BJ (cell line): Measurements from ENCODE around the gene KCNK2. TPM values are rescaled to one million over a fixed set of nuclear protein-coding genes. Genes with fewer than 3 reads are reported as not detected.

Experiments
- CTCF ChIA-PET: fragments of 350-600 bp; formaldehyde crosslinking; extraction: SDS; loops from one replicate; lab custom pipeline; 2021; ENCODE audit warnings: antibody characterized with exemption, inconsistent platforms; lab: Yijun Ruan, JAX
- POLR2A ChIA-PET: fragments of 300-600 bp; sonication (Branson Sonifier 250); formaldehyde crosslinking; extraction: SDS; loops from one replicate; lab custom pipeline; 2021; ENCODE audit warnings: antibody characterized with exemption; lab: Charles Lee
- DNase-seq: peaks from one replicate; pipeline ENCODE4 v3.0.0-alpha.2; 2011; ENCODE audit warnings: low read depth
- H3K27me3 ChIP-seq: 2 replicates; pipeline ENCODE4 v1.6.0; 2011; ENCODE audit warnings: low read length; ENCODE audit not compliant: control insufficient read depth, insufficient read depth
- H3K36me3 ChIP-seq: 2 replicates; pipeline ENCODE4 v1.5.1; 2011; ENCODE audit warnings: low read length; ENCODE audit not compliant: control insufficient read depth, insufficient read depth
- H3K4me3 ChIP-seq: 2 replicates; pipeline ENCODE4 v1.5.1; 2011; ENCODE audit warnings: low read depth, mild to moderate bottlenecking, control low read depth, low read length
- polyA plus RNA-seq: library from polyadenylated mRNA; depleted of rRNA; stranded (reverse); fragments of >200 nt; gene quantifications from 2 replicates; pipeline ENCODE4 v1.2.3, GENCODE V29; 2011
- TF ChIP-seq, protein P1 (sequence below): IDR thresholded peaks from 2 replicates; pipeline ENCODE4 v1.5.1; 2011; ENCODE audit warnings: low read depth, mild to moderate bottlenecking, control low read depth, inconsistent platforms, low read length, moderate library complexity; ENCODE audit not compliant: insufficient read depth

Gene KCNK2
- polyA plus RNA-seq, 1 experiment, result 23.9 TPM

DNA sequence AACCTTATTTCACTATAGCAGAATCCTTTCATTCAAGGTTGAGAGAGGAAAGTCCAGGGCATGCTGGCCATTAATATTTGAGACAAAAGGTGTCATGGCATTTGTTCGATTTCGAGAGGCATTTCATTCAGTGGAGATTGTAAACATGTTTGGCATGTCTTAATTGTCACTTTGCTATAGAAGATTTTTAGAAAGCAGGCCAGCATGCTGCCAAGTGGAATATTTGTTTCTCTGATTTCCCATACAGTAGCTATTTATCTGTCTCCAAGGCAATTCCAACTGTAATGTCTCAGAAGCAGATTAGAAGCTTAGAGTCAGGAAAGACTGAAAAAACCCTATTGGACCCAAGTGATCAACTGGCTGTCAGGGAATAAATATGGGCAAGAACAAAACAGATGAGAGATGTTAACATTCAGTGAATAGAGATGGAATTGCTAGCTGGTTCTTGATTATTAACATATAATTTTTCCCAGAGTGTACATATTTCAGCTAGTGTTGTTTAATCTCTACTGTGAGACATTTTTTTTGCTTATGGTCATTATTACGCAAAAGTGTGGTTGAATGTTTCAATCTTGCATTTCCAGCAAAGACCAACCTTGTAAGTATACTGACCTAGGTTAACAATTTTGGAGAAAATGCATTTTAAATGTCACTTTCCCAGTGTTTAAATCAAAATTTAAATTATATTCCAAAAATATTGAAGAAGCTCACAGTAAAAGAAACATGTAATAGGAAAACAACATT, 174.6 kb downstream of the KCNK2 start:
- CTCF ChIA-PET, result interaction anchor here (0.9 kb wide), 1 partner anchor 11 kb away, joined by 3 read pairs; no protein-coding TSS in a partner anchor
- DNase-seq, result no peak
- H3K27me3 ChIP-seq, result no peaks in the 10 kb centered on the region
- H3K36me3 ChIP-seq, result no peaks in the 10 kb centered on the region
- no peak overlapping the region for H3K4me3 ChIP-seq
- POLR2A ChIA-PET, result no interaction called here
- TF ChIP-seq, protein P1, sequence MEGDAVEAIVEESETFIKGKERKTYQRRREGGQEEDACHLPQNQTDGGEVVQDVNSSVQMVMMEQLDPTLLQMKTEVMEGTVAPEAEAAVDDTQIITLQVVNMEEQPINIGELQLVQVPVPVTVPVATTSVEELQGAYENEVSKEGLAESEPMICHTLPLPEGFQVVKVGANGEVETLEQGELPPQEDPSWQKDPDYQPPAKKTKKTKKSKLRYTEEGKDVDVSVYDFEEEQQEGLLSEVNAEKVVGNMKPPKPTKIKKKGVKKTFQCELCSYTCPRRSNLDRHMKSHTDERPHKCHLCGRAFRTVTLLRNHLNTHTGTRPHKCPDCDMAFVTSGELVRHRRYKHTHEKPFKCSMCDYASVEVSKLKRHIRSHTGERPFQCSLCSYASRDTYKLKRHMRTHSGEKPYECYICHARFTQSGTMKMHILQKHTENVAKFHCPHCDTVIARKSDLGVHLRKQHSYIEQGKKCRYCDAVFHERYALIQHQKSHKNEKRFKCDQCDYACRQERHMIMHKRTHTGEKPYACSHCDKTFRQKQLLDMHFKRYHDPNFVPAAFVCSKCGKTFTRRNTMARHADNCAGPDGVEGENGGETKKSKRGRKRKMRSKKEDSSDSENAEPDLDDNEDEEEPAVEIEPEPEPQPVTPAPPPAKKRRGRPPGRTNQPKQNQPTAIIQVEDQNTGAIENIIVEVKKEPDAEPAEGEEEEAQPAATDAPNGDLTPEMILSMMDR, result no peak

DNA sequence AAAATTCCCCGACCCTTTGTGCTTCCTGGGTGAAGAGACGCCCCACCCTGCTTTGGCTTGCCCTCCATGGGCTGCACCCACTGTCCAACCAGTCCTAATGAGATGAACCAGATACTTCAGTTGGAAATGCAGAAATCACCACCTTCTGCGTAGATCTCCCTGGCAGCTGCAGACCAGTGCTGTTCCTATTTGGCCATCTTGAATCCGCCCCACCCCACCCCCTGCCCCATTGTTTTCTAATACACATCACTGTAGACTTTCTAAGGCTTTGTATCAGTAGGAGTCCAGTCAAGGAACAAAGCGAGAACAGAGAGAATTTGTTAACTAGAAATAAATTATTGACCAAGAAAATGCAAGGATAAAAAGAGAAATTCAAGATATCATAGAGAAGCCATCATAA, 178.2 kb downstream of the KCNK2 start:
- CTCF ChIA-PET, result no interaction called here
- DNase-seq, result no peak

DNA sequence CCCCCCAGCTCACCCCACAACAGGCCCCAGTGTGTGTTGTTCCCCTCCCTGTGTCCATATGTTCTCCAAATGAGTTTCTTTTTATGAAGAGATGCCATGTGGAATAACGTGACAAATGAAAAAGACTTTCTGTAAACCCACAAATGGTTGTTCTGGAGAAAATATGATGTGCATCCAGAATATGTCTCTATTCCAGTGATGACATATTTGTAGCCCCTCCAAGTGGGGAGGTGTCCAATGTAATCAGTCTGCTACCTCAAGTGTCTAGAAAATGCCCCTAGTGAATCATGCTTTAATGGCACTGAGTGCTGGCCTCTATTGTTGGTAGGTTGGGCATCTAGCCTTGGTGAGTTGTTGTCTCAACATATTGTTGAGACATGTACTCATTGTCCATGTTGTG, 179.6 kb downstream of the KCNK2 start:
- DNase-seq, result no peak
- POLR2A ChIA-PET, result no interaction called here
- Histone ChIP-seq H3K27me3 (no peaks in the 10 kb centered on the region), H3K4me3 (no peak overlapping the region), H3K36me3 (no peaks in the 10 kb centered on the region)
- TF ChIP-seq, protein P1, result no peak
- CTCF ChIA-PET, result no interaction called here

More for the DNA sequence above, 178.2 kb downstream of the KCNK2 start:
- Histone ChIP-seq H3K4me3 (no peak overlapping the region), H3K36me3 (no peaks in the 10 kb centered on the region), H3K27me3 (no peaks in the 10 kb centered on the region)
- POLR2A ChIA-PET, result no interaction called here
- TF ChIP-seq, protein P1, result no peak

DNA sequence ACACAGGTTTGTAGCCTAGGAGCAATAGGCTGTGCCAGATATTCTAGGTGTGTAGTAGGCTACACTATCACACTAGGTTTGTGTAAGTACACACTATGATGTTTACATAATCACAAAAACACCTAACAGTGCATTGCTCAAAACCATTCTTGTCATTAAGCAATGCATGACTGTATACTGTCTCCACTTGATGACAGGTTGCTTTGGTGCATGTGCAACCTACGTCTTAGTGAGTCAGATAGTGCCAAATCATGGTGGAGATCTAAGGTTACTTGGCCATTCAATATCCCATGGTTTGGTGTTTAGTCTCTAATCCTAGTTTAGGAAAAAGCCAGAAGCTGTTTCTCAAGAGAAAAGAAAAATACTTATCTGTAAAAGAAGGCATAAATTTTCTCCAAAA, 181.1 kb downstream of the KCNK2 start:
- TF ChIP-seq, protein P1, result no peak

DNA sequence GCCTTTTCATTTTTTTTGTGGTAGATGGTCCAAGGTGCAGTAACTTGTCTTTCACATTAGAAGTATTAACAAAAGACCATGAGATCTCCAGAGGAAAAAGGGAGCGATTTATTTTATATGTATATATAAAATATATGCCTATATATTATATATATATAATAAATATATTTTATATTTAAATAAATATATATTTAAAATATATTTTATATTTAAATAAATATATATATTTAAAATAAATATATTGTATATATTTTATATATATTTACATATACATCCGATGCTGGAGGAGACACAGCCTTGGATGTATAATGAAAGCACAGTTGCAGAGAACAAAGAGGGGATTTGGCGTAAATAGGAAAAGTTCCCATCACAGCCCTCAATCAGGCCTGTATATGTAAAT, 182.1 kb downstream of the KCNK2 start:
- TF ChIP-seq, protein P1, result no peak
- Histone ChIP-seq H3K4me3 (no peak overlapping the region), H3K27me3 (no peaks in the 10 kb centered on the region), H3K36me3 (no peaks in the 10 kb centered on the region)
- POLR2A ChIA-PET, result interaction anchor here (0.5 kb wide), 1 partner anchor 11 kb away, joined by 5 read pairs; no protein-coding TSS in a partner anchor
- no peak for DNase-seq
- CTCF ChIA-PET, result no interaction called here

More for the DNA sequence above, 181.1 kb downstream of the KCNK2 start:
- no peak for DNase-seq
- no peaks in the 10 kb centered on the region for H3K36me3 ChIP-seq
- POLR2A ChIA-PET, result no interaction called here
- CTCF ChIA-PET, result no interaction called here
- no peak overlapping the region for H3K4me3 ChIP-seq
- H3K27me3 ChIP-seq, result no peaks in the 10 kb centered on the region
